ENCODE results near the gene PRH2. TPM values are rescaled to one million over a fixed set of nuclear protein-coding genes. Genes with fewer than 3 reads are reported as not detected.

PRH2 gene
- total and polyA plus RNA-seq, 8 donors = 0.45 TPM; not detected in 7

- H3K9me3 ChIP-seq = peaks cover 5 to 34% (median 20%) of the 10 kb centered on the region in 4 donors
- TF ChIP-seq, protein P1, sequence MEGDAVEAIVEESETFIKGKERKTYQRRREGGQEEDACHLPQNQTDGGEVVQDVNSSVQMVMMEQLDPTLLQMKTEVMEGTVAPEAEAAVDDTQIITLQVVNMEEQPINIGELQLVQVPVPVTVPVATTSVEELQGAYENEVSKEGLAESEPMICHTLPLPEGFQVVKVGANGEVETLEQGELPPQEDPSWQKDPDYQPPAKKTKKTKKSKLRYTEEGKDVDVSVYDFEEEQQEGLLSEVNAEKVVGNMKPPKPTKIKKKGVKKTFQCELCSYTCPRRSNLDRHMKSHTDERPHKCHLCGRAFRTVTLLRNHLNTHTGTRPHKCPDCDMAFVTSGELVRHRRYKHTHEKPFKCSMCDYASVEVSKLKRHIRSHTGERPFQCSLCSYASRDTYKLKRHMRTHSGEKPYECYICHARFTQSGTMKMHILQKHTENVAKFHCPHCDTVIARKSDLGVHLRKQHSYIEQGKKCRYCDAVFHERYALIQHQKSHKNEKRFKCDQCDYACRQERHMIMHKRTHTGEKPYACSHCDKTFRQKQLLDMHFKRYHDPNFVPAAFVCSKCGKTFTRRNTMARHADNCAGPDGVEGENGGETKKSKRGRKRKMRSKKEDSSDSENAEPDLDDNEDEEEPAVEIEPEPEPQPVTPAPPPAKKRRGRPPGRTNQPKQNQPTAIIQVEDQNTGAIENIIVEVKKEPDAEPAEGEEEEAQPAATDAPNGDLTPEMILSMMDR (IDR thresholded peaks at IDR 0.05) = no peak
- no peak for TF ChIP-seq POLR2AphosphoS5 (IDR thresholded peaks at IDR 0.05)
- TF ChIP-seq POLR2A (IDR thresholded peaks at IDR 0.05) = no peak
- TF ChIP-seq EP300 (IDR thresholded peaks at IDR 0.05) = no peak
- DNase-seq = no peak
- H3K27ac ChIP-seq = no peak overlapping the region
- peaks cover 0 to 3% (median 0%) of the 10 kb centered on the region in 4 donors for H3K36me3 ChIP-seq
- intact Hi-C loops (cut with DNase I; ENCODE audit: low total_unique reads) = no loop called here
- 78 to 98% (median 94%) methylated on average over 4 of the region's 4 CpGs for WGBS, 5 donors
- H3K4me1 ChIP-seq = no peaks in the 10 kb centered on the region
- no peak overlapping the region for H3K4me3 ChIP-seq
- H3K27me3 ChIP-seq = no peaks in the 10 kb centered on the region
Measured at GRCh38 chr12:10904686-10905085, 24.4 kb upstream of the PRH2 start.

DNA sequence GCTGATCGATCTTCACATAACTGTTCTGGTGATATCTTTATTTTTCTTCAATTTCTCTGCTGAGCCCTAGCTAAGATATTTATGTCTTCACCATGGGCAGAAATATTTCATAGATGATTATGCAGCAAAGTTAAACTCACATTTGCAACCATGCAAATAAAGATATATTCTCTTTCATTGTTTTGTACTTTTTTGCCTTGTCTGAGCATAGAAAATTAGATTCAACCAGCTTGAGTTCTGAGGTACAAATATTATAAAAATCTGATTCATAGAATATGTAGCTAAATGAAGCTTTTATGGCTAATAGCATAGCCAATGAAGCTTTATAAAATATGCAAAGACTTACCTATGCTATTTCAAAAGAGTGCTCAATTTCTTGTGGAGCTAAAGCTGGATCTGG is 19.6 kb upstream of the PRH2 start, which contains the start of gene TAS2R13:
Gene TAS2R13 (minus strand): TSS at position 101 of the 400 bp plus-strand sequence. CDS start 264 bp downstream, outside the sequence.
- WGBS, 5 donors = 88 to 100% (median 94%) methylated on average over 1 of the region's 1 CpG

GRCh38 chr12:10910380-10910779 is 18.7 kb upstream of the PRH2 start:
- Histone ChIP-seq H3K27ac (no peak overlapping the region), H3K36me3 (peaks cover 0 to under 1% (median 0%) of the 10 kb centered on the region in 4 donors), H3K27me3 (no peaks in the 10 kb centered on the region), H3K9me3 (peaks cover 0 to 9% (median 1%) of the 10 kb centered on the region in 4 donors), H3K4me1 (no peaks in the 10 kb centered on the region), H3K4me3 (no peak overlapping the region)
- DNase-seq = no peak
- WGBS, 5 donors = 73 to 86% (median 81%) methylated on average over 8 of the region's 8 CpGs
- no peak for TF ChIP-seq POLR2A (IDR thresholded peaks at IDR 0.05)
- TF ChIP-seq POLR2AphosphoS5 (IDR thresholded peaks at IDR 0.05) = no peak
- no peak for TF ChIP-seq EP300 (IDR thresholded peaks at IDR 0.05)
- TF ChIP-seq, protein P1 (IDR thresholded peaks at IDR 0.05) = no peak
- intact Hi-C loops (cut with DNase I; ENCODE audit: low total_unique reads) = no loop called here

More for the DNA sequence above, 19.6 kb upstream of the PRH2 start, which contains the start of gene TAS2R13:
- Histone ChIP-seq H3K9me3 (peaks cover 0 to 18% (median 9%) of the 10 kb centered on the region in 4 donors), H3K4me1 (no peaks in the 10 kb centered on the region), H3K27me3 (no peaks in the 10 kb centered on the region), H3K27ac (no peak within 1 kb of the TSS), H3K4me3 (no peak within 1 kb of the TSS), H3K36me3 (peaks cover 0 to 3% (median 0%) of the 10 kb centered on the region in 4 donors)
- DNase-seq = no peak
- no peak for TF ChIP-seq EP300 (IDR thresholded peaks at IDR 0.05)
- TF ChIP-seq, protein P1 (IDR thresholded peaks at IDR 0.05) = no peak
- TF ChIP-seq POLR2A (IDR thresholded peaks at IDR 0.05) = no peak
- no peak for TF ChIP-seq POLR2AphosphoS5 (IDR thresholded peaks at IDR 0.05)
- intact Hi-C loops (cut with DNase I; ENCODE audit: low total_unique reads) = no loop called here

GRCh38 chr12:10919809-10920208 is 9.2 kb upstream of the PRH2 start:
- H3K36me3 ChIP-seq = no peaks in the 10 kb centered on the region
- H3K9me3 ChIP-seq = no peaks in the 10 kb centered on the region
- H3K27me3 ChIP-seq = no peaks in the 10 kb centered on the region
- no peak overlapping the region for H3K4me3 ChIP-seq
- no peaks in the 10 kb centered on the region for H3K4me1 ChIP-seq
- intact Hi-C loops (cut with DNase I; ENCODE audit: low total_unique reads) = no loop called here
- no peak overlapping the region for H3K27ac ChIP-seq
- no peak for TF ChIP-seq POLR2A (IDR thresholded peaks at IDR 0.05)
- TF ChIP-seq, protein P1 (IDR thresholded peaks at IDR 0.05) = no peak
- no peak for TF ChIP-seq EP300 (IDR thresholded peaks at IDR 0.05)
- no peak for TF ChIP-seq POLR2AphosphoS5 (IDR thresholded peaks at IDR 0.05)
- no peak for DNase-seq
- 94 to 98% (median 95%) methylated on average over 1 of the region's 1 CpG for WGBS, 5 donors

Data from stomach (tissue), 9 donors.